Femur (tissue), 1 donor: Measurements from ENCODE around the gene C12orf60.

Experiments used
- DNase-seq: peaks from one replicate; pipeline ENCODE4 v3.0.0-alpha.2; 2017

Gene C12orf60

DNA sequence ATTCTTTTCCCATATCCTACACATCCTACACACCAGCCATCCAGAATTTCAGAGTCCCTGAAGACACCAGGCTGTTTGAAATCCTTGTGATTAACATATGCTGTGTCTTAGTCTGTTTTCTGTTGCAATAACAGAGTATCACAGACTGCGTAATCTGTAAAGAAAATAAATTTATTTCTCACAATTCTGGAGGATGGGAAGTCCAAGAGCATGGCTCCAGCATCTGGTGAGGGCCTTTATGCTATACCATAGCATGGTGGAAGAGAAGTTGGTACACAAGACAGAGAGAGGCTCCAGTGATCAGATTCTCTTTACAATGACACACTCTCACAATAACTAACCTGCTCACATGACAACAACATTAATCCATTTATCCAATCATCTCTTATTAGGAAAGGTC, 35.8 kb downstream of the C12orf60 start:
- DNase-seq: no peak

DNA sequence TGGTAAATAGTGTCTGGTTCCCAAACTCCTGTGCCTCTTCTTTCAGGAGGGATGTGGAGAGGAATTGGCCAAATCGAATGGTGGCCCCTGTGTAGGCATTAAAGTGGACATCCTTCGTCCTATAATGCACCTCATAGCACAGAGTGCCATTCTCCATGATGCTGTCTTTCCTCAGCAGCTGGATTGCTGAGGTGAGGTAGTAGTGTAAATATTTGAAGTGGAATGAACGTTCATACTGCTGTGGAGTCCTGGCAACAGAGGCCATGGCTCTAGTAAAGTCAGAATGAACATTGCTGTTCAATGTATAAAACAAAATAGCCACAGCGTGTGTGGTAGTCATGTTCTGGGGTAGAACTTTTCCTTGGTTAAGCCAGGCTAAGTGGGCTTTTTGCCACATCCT, 37.1 kb downstream of the C12orf60 start:
- no peak for DNase-seq

DNA sequence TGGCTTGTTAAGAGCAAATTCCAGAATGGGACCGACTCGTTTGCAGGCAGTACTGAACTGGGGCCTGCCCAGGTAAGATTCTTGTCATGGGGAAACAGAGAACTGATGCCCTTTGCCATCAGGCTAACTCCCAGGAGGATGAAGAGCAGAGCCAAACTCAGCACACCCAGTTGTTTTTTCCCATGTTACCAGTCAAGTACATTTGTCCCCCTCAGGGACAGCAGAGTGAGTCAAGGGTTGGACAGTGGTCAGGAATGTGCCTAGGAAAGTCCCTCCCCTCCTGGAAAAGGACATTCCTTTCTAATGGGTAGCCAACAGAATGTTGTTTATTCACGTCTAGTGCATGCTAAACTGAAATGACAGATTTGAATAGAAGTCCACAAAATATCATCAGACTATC, 38.3 kb downstream of the C12orf60 start:
- DNase-seq: no peak

DNA sequence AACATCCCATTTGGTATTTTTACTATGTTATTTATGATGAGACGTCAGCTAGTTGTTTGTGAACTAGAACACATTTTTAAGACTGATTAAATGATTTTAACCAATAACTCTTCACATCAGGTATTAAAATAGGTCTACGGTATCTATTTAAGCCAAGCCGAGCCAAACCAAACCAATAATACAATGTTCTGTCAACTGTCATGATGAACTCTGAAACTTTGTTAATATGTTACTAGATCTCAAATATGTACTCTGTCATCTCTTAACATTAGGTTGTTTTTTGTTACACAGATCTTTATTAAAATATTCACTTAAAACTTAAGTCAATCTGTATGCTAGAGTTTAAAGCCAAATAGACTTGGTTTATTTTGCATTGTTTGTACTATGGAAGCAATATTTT, 38.8 kb downstream of the C12orf60 start:
- no peak for DNase-seq

DNA sequence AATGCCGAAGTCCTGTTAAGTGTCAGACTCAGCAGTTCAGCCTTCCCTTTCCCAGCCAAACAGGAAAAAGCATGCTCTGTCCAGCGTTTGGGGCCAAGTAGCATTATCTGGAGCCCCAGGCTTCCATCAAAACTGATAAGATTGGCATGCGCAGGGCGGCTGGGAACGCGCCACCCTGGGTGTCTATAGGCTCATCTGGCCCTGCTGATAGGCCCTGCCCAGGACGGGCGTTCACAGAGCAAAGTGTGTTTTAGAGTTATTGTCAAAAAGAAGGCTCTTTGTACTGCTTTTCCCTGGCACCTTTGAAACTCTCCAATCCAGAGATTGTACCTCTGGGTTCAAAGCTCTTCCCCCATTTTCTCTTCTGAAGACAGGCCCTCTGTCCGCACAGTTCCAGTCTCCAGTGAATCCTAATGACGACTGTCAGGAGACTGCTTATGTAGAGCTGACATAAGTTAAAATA, 40.0 kb downstream of the C12orf60 start, which contains the start of gene ART4:
TSS of gene ART4 (minus strand) at position 102 of the 463 bp plus-strand sequence. CDS start 413 bp downstream, outside the sequence.
- DNase-seq: no peak

DNA sequence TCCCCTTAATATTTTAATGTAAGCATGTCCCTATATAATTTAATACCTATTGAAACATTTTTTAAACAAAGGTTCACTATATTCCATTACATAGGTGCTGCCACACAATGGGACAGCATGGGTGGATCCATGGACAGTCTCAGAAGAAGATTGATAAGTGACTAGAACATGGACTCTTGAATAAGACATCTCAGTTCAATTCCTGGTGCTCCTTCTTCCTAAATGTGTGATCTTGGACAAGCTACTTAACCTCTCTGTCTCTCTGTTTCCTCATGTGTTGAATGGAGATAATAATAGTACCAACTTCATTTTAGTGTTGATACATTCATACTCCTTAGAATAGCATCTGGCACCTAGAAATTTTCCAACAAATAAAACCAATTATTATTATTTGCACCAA, 40.9 kb downstream of the C12orf60 start:
- no peak for DNase-seq

DNA sequence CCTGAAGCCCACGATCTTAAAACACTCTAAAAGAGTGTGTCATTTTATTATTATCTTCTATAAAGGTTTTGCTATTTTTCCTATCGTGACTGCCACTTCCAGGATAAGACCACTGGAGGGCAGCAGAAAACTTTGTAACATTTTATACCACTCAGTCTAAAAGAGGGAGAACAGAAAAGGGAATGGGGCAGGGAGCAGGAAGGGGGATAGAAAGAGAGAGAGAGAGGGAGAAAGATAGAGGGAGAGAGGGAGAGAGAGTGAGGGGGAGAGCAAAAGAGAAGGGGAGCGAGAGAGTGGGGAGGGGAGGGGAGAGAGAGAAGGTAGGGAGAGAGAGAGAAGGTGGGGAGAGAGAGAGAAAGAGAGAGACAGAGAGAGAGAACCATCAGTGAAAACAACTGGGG, 41.9 kb downstream of the C12orf60 start:
- peak; percentile 49 for DNase-seq

DNA sequence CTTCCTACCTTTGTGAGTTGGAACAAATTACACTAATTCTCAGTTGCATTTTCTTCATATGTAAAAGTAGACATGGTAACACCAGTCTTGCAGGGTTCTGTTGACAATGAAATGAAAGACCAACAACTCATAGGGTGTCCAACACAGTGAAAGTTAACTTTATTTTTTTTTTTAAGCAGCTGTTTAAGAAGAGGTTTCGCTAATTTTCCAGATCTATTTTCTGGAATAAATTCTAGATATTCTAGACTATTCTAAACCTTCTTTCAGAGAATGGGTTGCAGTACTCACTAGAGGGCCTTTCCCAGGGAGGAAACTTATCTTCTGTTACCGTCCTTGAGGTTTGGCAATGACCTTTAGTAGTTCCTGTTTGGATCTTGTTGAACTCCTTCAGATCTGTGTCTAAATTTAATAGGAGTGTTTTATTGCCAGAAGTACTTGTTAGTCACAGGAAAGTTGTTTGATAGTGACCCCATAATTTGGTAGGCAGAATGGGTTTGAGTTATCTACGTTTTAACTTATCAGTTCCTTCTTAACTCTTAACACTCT, 42.6 kb downstream of the C12orf60 start:
- DNase-seq: no peak

DNA sequence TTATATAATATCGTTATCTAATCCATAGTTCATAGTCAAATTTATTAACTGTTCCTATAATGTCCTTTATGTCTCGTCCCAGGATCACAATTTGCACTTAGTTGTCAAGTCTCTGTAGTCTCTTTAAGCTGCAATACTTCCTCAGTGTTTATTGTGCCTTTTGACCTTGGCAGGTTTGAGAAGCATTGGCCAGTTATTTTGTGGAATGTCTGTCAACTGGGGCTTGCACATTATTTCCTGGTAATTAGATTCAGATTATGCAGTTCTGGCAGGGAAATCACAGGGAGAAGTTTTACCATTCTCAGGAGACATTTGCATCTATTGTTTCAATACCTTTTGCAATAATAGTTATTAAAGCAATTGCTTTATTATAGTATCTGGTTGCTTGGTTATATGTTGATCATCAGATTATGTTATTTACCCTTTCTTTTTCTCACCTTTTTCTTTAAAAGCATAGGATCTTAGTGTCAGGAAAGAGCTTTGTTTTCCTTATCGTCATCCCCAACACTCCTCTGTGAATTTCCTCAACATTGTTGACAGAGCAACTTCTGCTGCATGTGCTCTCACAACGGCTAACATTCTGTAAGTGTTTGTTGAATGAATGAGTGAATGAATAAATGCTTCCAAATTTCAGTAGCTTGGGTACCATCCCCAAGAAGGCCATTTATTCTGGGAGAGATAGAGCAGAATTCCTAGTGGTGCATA, 43.6 kb downstream of the C12orf60 start:
- no peak for DNase-seq

DNA sequence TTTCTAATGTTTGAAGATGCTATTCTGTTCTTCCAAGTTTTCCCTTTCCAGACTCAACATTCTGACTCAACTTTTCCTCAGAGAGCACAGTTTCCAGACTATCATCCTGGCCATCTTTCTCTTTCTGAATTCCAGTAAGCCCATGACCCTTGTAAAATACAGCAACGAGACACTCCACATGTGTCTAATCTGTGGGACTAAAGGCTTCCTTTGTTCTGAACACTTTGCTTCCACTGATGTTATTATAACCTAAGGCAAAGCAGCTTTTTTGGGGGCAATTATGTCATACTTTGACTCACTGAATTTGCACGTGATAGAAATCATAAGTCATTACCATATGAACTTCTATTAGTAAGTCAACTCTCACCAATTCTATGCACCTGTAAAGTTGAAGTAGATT, 46.2 kb downstream of the C12orf60 start:
- DNase-seq: peak; percentile 38

DNA sequence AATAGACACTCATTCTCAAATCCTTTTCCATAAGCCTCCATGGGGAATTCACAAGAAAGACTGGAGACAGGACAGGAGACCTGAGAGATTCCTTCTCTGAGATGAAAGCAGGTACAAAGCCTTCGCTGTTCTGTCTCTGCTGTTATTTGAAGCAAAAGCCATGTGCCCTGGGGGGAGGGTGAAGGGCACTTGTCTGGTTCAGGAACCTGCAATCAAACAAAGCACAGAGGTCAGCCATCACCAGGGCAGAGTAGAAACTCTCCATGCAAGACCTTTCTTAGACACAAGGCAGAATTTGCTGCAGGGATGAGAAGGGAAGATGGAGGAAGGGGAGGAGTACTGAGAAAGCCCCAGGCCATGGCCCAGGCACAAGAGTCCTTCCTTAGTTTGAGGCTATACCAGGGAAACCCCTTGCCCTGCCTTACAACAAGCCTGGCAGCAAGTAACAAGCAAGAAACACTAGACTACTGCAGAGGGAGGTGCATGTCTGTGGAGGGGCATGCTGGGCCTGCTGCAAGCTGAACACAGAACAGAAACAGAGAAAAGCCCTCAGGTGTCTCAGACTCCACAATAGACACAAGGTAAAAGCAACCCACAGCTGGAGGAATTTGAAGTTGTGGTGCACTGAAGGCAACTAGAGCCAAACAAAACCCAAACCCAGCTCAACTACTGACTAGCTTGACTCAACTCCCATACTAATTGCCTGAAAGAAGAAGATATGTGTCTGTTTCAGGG, 47.6 kb downstream of the C12orf60 start:
- no peak for DNase-seq

DNA sequence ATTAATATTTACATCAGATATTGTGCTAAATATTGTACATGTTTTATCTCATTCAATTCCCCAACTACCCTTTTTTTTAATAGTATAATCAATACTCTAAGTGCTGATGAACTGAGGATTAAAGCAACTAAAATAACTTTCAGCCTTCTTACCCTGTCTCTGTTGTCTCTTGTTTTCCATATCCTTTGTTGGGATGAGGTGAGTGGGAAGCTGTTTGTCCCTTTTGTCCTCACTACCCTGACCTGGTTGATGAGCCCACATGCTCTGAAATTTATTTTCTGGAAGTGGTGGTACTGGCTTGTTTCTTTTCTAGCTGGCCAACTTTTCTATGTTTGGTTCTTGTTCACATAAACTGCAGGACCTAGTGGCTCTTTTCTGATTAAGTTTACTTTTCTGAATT, 49.4 kb downstream of the C12orf60 start:
- no peak for DNase-seq

DNA sequence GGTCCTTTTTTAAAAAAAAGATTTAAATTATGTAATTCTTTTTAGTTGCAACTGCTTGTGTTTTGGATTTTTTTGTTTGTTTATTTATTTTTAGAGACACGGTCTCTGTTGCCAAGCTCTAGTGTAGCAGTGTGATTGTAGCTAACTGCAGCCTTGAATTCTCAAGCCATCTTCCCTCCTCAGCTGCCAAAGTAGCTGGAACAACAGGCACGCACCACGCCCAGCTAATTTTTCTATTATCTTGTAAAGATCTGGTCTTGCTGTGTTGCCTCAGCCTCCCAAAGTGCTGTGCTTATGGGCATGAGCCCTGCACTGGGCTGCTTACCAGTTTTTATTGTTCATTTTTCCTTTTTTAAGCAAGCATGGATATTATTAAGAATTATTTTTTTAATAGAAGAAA, 50.5 kb downstream of the C12orf60 start:
- peak; percentile 59 for DNase-seq

DNA sequence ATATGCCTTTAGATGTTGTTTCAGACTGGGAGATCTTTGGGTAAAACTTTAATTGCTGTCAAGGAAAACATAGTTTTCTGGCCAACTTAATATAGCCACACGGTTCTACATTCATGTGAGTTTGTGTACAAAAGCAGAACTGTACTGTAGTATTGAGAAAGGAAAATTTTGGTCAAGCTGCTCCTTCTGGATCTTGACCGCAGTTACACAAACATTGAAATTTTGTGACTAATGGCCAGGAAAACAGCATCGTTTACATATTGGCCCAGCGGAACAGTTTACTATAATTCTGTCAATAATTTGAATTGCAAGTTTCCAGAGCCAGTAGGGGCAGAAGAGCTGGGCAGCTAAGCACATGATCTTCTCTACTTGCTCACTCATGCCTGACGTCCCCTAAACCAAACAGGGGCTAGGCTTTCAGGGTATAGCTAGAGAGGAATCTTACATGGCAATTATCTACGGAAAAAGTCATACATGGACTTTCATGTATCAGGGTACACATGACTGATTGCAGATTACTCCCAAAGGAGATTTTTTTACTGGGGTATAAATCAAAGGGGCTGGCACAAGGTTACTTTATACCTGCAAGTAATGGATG, 51.2 kb downstream of the C12orf60 start:
- DNase-seq: peak; percentile 36

DNA sequence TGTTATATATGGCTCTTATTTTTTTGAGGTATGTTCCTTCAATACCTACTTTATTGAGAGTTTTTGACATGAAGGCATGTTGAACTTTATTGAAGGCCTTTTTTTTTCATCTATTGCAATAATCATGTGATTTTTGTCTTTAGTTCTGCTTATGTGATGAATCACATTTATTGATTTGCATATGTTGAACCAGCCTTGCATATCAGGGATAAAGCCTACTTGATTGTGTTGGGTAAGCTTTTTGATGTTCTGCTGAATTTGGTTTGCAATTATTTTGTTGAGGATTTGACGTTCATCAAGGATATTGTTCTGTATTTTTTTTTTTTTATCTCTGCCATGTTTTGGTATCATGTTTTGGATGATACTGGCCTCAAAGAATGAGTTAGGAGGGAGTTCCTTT, 55.0 kb downstream of the C12orf60 start:
- no peak for DNase-seq

DNA sequence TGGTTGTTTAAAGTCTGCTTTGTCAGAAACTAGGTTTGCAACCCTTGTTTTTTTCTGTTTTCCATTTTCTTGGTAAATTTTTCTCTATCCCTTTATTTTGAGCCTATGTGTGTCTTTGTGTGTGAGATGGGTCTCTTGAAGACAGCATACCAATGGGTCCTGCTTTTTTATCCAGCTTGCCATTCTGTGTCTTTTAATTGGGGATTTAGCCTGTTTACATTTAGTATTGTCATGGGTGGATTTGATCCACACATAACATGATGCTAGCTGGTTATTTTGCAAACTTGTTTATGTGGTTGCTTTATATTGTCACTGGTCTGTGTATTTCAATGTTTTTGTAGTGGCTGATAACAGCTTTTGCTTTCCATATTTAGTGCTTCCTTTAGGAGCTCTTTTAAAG, 57.0 kb downstream of the C12orf60 start:
- no peak for DNase-seq

DNA sequence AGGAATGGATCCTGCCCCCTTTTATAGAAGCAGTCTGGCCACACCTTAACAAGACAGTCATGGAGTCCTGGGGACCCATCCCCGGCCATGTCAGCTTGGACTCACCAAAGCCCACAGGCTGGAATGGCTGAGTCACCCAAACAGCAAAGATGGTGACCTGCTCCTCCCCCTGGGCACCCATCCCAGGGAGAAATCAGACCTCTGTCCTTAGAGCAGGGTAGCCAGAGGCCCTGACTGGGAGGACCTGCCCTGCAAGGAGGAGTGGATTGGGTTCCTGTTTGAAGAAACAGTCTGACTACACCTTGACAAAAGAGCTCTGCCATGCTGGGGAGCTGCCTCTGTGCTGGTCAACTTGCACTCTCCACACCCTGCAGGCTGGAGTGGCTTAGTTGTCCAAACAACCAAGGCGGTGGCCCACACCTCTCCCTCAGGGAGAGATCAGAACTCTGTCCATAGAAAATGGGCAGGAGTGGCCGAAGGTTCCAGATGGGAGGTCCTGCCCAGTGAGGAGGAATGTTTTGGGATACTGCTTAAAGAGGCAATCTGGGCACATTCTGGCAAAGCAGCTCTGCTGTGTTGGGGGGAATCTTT, 65.5 kb downstream of the C12orf60 start:
- DNase-seq: no peak

DNA sequence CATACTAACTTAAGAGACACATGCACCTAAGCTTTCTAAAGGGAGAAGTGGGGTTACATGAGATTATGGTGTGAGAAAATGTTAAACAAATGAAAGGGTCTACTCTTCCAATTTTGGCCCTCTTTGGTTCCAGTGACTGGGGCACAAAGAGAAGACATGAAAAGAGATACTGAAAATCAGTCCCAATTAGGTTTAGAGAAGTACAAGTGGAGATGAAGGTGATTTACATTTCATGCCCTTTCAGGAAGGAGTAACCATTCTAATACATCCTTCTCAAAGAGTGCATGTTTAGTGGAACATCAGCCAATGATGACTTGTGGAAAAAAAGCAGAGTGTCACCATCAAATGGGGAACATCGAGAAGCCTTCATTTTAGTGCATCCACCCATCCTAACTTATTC, 67.8 kb downstream of the C12orf60 start:
- DNase-seq: no peak

DNA sequence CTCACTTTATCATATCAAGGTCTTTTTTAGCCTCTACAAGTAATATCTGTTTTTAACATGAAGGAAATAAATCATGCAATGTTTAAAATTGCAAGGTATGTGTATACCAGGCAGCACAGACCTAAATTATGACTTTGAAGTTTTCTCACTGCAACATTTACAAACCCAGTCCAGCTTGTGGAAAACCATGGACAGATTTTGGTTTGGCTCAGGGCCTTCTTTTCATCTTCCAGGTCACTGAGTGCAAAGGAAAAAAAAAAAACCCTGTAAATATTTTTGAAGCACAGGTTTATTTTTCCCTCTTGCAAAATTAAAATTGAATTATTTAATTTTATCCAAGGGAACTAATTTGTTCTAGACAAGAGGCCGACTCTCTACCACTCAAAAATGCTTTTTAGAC, 68.4 kb downstream of the C12orf60 start:
- DNase-seq: no peak

DNA sequence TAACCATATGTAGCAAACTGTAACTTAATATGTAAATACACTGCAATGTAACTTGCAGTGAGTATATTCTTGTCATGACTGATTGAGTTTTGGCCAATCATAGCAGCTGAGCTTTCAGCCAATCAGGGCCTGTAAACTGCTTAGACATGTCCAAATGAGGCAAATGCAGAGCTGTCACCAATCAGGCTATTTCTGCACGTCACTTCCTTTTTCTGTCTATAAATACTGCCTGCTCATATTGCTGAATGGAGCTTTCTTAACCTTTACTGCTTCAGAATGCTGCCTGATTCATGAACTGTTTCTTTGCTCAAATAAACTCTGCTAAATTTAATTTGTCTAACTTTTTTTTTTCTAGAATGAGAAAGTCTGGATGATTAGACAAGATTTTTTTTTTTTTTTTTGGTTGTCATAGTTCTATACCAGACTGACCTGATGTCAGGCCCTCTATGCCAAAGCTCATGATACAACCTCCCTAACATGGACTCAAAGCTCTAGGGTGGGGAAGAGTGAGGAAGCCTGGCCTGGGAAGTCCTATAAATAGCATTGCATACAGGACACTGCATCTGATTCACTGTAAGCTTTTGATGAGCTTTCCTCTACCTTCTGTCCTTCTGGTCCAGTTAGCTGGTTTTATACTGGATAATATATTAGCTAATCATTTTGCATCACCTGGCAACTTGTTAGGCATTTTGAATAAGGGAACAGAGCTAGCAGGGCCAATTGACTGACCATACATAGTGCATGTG, 70.1 kb downstream of the C12orf60 start:
- no peak for DNase-seq
